ENCODE measurements around the gene RBFOX2. TPM values are rescaled to one million over a fixed set of nuclear protein-coding genes. Genes with fewer than 3 reads are reported as not detected.

RBFOX2 gene
- total RNA-seq, 1 experiment from 2014 or later = 91.1 TPM

GRCh38 chr22:36017651-36018091 is 11.0 kb downstream of the RBFOX2 start:
- H3K27ac Mint-ChIP-seq (ENCODE audit: unreplicated experiment) = no peak overlapping the region
- Histone ChIP-seq H3K27me3 (replicated peaks; ENCODE audit: control insufficient read depth, insufficient read depth, low read length) (no peaks in the 10 kb centered on the region), H3K4me3 (ENCODE audit: low read depth, low read length) (no peak overlapping the region), H3K4me1 (0 out of 2 replicates have a peak, but pooled peaks cover 4% of the 10 kb centered on the region), H3K36me3 (ENCODE audit: control insufficient read depth, insufficient read depth, low read length) (no peaks in the 10 kb centered on the region), H3K9me3 (no peaks in the 10 kb centered on the region)
- no TSS peak for BruUV-seq (replicated peaks)
- no peak overlapping the region for H3K4me3 Mint-ChIP-seq (ENCODE audit: unreplicated experiment)
- DNase-seq = no peak
- CTCF ChIA-PET = interaction anchor here (0.5 kb wide), 1 partner anchor 391 kb away, joined by 5 read pairs; no protein-coding TSS in a partner anchor
- POLR2A ChIA-PET = interaction anchor here (0.6 kb wide), 1 partner anchor 25 kb away, joined by 4 read pairs; no protein-coding TSS in a partner anchor
- H3K36me3 Mint-ChIP-seq (ENCODE audit: insufficient read depth, unreplicated experiment) = peaks cover 7% of the 10 kb centered on the region
- intact Hi-C loops (cut with micrococcal nuclease; ENCODE audit: unreplicated experiment) = no loop called here
- TF ChIP-seq CTCF (IDR thresholded peaks at IDR 0.05; ENCODE audit: insufficient read depth in 1 of 2, low read depth in 1 of 2, low read length in 1 of 2, severe bottlenecking in 1 of 2, unreplicated experiment in 1 of 2) = no peak
- H3K9me3 Mint-ChIP-seq (ENCODE audit: unreplicated experiment) = no peaks in the 10 kb centered on the region
- no peaks in the 10 kb centered on the region for H3K27me3 Mint-ChIP-seq (ENCODE audit: insufficient read depth, unreplicated experiment)
- no peaks in the 10 kb centered on the region for H3K4me1 Mint-ChIP-seq (ENCODE audit: low read depth, unreplicated experiment)

GRCh38 chr22:36016684-36017083 is 11.9 kb downstream of the RBFOX2 start:
- no peaks in the 10 kb centered on the region for H3K9me3 Mint-ChIP-seq (ENCODE audit: unreplicated experiment)
- TF ChIP-seq CTCF (IDR thresholded peaks at IDR 0.05; ENCODE audit: insufficient read depth in 1 of 2, low read depth in 1 of 2, low read length in 1 of 2, severe bottlenecking in 1 of 2, unreplicated experiment in 1 of 2) = no peak
- H3K4me1 Mint-ChIP-seq (ENCODE audit: low read depth, unreplicated experiment) = no peaks in the 10 kb centered on the region
- H3K4me3 Mint-ChIP-seq (ENCODE audit: unreplicated experiment) = no peak overlapping the region
- BruUV-seq (replicated peaks) = no TSS peak
- no peaks in the 10 kb centered on the region for H3K9me3 ChIP-seq
- ChIA-PET CTCF (no interaction called here), POLR2A (no interaction called here)
- 0 out of 2 replicates have a peak, but pooled peaks cover 4% of the 10 kb centered on the region for H3K4me1 ChIP-seq
- peaks cover 7% of the 10 kb centered on the region for H3K36me3 Mint-ChIP-seq (ENCODE audit: insufficient read depth, unreplicated experiment)
- no peaks in the 10 kb centered on the region for H3K36me3 ChIP-seq (ENCODE audit: control insufficient read depth, insufficient read depth, low read length)
- H3K4me3 ChIP-seq (ENCODE audit: low read depth, low read length) = no peak overlapping the region
- H3K27me3 ChIP-seq (replicated peaks; ENCODE audit: control insufficient read depth, insufficient read depth, low read length) = no peaks in the 10 kb centered on the region
- H3K27ac Mint-ChIP-seq (ENCODE audit: unreplicated experiment) = no peak overlapping the region
- no peak for DNase-seq
- no peaks in the 10 kb centered on the region for H3K27me3 Mint-ChIP-seq (ENCODE audit: insufficient read depth, unreplicated experiment)
- intact Hi-C loops (cut with micrococcal nuclease; ENCODE audit: unreplicated experiment) = no loop called here

GRCh38 chr22:36015811-36016529 is 12.7 kb downstream of the RBFOX2 start:
- H3K36me3 Mint-ChIP-seq (ENCODE audit: insufficient read depth, unreplicated experiment) = peaks cover 7% of the 10 kb centered on the region
- H3K9me3 Mint-ChIP-seq (ENCODE audit: unreplicated experiment) = no peaks in the 10 kb centered on the region
- 0 out of 2 replicates have a peak, but pooled peaks cover 4% of the 10 kb centered on the region for H3K4me1 ChIP-seq
- H3K4me3 ChIP-seq (ENCODE audit: low read depth, low read length) = no peak overlapping the region
- H3K4me3 Mint-ChIP-seq (ENCODE audit: unreplicated experiment) = no peak overlapping the region
- no peak for TF ChIP-seq CTCF (IDR thresholded peaks at IDR 0.05; ENCODE audit: insufficient read depth in 1 of 2, low read depth in 1 of 2, low read length in 1 of 2, severe bottlenecking in 1 of 2, unreplicated experiment in 1 of 2)
- H3K27ac Mint-ChIP-seq (ENCODE audit: unreplicated experiment) = no peak overlapping the region
- ChIA-PET POLR2A (no interaction called here), CTCF (interaction anchor here (1.1 kb wide), 1 partner anchor 50 kb away, joined by 5 read pairs; no protein-coding TSS in a partner anchor)
- no peaks in the 10 kb centered on the region for H3K36me3 ChIP-seq (ENCODE audit: control insufficient read depth, insufficient read depth, low read length)
- no peak for DNase-seq
- no peaks in the 10 kb centered on the region for H3K27me3 ChIP-seq (replicated peaks; ENCODE audit: control insufficient read depth, insufficient read depth, low read length)
- no peaks in the 10 kb centered on the region for H3K27me3 Mint-ChIP-seq (ENCODE audit: insufficient read depth, unreplicated experiment)
- H3K4me1 Mint-ChIP-seq (ENCODE audit: low read depth, unreplicated experiment) = peaks cover under 1% of the 10 kb centered on the region
- intact Hi-C loops (cut with micrococcal nuclease; ENCODE audit: unreplicated experiment) = no loop called here
- H3K9me3 ChIP-seq = no peaks in the 10 kb centered on the region
- no TSS peak for BruUV-seq (replicated peaks)

Data from Caco-2 (cell line).